Measurements from ENCODE around the gene BRPF1.
A peak's percentile ranks its signal among the peaks of the same experiment; 100 is the strongest.

BRPF1 gene

DNA sequence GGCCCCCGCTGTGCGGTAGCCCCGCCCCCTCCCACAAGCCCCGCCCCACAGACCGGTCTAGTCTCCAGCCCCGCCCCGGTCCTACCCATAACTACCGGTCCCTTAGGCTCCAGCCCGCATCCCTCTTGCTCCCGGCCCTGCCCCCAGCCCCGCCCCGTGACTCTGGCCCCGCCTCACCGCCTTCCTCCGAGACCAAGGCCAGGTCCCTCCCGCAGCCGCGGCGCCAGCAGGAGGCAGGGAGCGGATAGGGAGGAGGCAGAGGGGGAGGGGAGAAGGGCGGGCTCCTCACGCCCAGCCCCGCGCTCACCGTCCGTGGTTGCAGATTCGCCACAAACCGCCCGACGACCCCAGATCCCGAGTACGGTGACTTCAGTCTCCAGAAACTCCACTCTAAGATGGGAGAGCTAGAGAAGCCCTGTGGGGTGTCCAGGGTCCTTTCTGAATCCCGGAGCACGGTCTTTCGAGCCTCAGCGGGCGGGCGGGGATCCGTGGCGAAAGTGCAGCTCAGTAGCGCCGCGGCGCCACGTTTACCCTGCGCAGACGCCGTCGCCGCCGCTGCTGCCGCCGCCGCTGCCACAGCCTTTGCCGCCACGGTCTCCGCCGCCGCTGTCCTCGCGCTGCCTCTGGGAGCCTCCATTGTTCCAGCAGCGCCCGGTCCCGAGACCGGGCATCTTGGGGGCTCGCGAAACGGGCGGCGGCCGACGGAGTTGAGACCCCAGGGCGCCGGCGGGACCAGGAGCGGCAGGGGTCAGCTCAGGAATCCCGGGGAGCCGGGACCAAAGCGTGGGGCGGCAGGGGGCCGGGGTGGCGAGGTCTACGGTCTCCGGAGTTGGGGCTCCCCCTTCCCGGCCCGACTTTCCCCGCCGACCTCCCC, at the start of gene BRPF1:
TSS of gene BRPF1 (plus strand) at position 530 of the 874 bp plus-strand sequence. CDS start 2,406 bp downstream, outside the sequence.
- DNase-seq (ENCODE audit: low spot score): peak; percentile 99

DNA sequence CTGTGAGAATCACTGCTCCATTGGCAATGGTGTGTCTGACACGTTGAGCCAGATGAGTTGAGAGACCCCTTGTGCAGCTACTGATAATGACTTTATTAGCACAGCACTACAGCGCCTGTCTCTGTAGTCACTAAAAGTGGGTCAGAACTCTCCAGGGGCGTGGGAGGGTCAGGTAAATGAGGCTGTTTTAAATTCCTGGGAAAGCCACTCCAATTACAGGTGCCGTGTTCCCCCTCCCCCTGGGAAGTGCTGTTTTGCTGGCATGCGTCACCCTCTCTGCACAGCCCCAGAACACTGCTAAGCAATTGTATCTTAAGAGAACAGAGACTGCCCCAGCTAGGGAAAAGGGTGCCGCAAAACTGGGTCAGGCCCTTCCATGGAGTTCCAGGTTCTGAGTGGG, 49.4 kb upstream of the BRPF1 start:
- DNase-seq (ENCODE audit: low spot score): no peak

DNA sequence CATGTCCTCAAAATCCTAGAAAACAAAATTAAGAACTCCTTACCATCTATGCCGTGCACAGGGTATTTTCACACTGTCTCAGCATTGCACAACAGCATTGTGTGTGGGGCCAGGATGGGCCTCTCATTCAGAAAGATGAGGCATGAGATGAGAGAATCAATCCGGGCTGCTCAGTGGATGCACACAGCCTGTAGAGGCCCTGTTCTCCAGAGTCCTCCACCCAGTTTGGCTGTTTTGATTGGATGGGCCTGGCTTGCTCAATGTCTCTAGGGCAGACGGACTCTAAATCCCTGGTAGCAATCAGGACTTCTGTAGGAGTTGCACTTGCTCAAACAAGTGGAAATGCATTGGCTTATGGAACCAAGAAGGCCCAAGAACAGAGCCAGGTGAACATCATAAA, 48.1 kb upstream of the BRPF1 start:
- DNase-seq (ENCODE audit: low spot score): no peak

DNA sequence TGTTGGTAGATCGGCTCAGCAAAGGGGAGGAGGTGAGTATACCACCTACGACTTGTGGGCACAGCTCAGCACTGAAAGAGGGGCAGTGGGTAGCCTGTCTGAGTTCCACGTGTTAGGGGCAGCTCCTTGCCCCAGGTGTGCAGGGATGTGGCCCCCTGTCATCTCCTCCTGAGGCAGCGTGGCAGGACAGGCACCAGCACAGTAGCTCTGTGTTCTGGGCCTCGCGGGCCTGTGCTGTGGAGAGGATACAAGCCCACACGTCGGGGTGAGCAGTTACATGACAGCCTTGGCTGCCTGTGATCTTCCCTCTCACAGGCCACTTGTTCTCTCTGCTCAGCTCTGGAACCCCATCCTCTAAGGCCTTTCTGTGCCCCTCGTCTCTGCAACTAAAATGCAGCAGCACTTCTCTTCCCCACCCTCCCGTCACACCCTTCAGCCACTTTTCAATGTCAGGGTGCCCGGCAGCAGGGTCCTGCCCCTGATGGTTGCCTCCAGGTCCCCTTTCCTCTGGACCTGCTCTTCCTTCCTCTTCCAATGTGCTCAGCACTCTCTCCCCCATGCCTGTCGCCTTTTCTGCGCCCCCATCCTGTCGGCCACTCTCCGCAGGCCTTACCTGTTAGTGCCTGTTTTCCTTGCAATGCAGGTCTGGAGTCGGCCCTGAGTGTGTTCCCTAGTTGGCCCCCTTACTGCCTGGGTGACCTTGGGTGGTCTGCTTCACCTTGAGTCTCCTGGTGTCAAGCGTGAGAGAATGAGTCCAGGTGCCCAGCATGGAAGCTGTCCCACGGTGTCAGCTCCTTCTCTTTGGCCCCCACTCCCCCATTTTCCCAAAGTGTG, 46.1 kb upstream of the BRPF1 start:
- no peak for DNase-seq (ENCODE audit: low spot score)

- DNase-seq (ENCODE audit: low spot score): no peak
Measured at GRCh38 chr3:9686050-9686550, 45.4 kb upstream of the BRPF1 start.

DNA sequence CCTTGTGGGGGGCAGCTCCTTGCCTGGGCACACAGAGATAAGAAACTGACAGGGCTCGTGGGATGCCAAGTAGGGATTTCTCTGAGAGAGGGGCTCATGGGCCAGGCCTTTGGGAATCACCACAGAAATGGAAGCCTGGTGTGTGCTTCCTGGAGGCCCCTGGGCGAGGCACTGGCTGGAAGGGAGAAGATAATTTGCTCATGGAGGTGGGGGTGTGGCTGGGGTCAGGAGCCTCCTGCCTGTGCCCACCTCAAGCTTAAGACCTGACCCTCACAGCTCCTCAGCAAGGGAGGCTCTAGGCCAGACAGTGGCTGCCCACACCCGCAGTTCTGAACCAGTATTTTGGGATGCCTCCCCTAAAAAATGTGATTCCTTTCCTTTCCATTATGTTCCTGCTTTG, 44.8 kb upstream of the BRPF1 start:
- no peak for DNase-seq (ENCODE audit: low spot score)

- no peak for DNase-seq (ENCODE audit: low spot score)
Measured at GRCh38 chr3:9687514-9687913, 44.0 kb upstream of the BRPF1 start.

DNA sequence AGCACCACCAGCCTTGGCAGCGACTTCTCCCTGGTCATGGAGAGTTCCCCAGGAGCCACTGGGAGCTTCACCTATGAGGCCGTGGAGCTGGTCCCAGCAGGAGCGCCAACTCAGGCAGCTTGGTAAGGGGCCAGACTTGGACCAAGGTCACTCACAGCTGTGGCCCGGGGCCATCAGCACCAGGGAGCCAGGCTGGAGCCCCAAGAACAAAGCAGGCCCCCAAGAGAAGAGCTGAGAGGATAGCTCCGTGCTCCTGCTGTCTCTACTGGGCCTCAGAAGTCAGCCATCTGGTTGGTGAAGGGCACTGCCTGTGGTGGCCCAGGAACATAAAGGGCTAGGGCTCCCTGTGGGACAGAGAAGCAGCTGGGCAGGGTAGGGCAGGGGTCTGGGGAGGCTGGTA, 42.6 kb upstream of the BRPF1 start:
- no peak for DNase-seq (ENCODE audit: low spot score)

DNA sequence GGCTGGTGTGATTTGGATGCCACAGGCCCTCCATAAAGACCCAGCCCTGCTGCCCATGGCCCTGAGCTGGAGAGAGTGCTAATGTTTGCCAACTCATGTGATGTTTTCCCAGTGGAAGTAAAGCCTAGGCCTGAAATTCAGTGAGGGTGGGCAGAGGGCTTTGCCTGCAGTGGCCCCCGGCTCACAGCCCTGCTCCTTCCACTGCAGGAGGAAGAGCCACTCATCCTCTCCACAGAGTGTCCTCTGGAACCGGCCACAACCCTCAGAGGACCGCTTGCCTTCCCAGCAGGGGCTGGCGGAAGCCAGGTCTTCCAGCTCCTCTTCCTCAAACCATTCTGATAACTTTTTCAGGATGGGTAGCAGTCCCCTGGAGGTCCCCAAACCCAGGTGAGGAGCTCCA, 41.8 kb upstream of the BRPF1 start:
- DNase-seq (ENCODE audit: low spot score): no peak

DNA sequence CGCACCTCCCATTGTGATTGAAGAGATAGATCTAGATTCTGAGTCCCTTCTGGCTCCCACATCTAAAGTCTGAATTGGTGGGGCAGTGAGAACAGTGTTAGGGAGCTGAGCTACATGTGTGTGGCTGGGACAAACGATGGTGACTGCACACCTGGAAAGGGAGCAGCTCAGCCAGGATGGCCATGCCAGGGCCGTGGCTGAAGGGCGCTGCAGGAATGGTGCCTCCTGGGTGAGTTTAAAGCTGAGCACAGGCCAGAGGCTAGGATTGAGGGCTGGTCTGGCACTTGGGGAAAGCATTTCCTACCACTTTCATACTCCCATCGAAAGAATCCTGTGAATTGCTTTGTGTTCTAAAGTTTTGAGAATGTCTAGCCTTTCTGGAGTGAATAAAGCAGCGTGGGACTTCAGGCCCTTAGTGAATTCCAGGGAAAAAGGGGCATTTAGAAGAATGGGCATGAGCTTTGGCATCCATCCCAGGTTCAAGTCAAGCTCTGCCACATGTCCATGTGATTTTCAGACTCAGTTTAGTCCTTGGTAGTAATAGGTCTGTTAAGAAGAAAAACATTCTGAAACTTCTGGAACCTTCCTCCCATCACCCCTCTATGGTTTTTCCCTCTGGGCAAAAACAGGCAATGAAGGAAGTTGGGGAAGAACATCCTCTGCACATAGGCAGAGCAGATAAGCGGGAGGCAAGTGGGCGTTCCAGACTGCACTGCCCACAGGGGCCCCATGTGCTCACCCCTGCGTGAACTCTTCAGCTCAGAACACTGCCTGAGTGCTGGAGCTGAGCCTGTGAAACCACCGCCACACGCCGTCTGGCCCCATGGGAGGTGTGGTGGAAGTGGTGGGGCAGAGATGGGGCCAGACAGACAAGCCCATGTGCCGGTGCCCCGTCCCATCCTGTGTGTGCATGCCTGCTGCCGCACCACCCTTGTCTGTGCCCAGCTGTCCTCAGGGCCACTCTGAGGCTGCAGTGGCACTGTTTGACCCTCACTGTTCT, 40.8 kb upstream of the BRPF1 start:
- peak; percentile 81 for DNase-seq (ENCODE audit: low spot score)

DNA sequence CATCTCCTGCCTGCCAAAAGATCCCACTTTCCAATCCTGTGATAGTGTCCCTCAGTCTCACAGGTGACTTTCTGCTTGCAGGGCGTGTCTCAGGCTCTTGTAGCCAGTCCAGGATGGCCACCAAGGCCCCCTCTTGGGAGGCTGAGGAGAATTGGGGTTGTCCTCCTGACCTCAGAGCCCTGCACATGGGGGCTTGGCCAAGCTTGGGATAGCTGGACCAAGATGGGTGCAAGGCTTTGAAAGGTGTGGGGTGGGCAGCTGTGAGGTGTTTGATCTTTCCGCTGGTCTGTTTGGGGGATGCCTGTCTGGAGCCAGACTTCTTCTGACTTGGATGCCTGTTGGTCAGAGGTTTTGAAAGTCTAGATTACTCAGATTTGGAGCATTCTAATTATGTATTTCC, 39.9 kb upstream of the BRPF1 start:
- DNase-seq (ENCODE audit: low spot score): no peak

- DNase-seq (ENCODE audit: low spot score): no peak
Measured at GRCh38 chr3:9692416-9692815, 39.1 kb upstream of the BRPF1 start.

GRCh38 chr3:9695345-9695744, 36.2 kb upstream of the BRPF1 start:
- DNase-seq (ENCODE audit: low spot score): no peak

DNA sequence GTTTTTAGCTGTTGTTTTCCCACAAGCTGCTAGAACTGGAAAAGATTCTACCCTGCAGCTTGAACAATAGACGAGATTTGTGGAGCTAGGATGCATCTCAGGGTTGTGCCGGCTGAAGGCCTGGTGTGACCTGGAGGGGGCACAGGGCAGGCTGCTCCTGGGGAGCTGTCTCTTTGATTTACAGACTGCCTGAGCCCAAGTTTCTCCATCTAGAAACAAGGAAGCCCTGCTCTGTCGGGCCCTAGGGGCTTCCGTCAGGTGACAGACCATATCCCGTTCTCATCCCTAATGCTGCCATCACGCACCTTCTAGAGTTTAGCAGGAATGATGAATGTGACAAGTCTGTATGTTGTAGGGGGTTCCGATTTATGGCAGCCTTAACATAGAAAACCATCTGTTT, 35.8 kb upstream of the BRPF1 start:
- DNase-seq (ENCODE audit: low spot score): no peak

GRCh38 chr3:9696480-9697220, 34.9 kb upstream of the BRPF1 start:
- DNase-seq (ENCODE audit: low spot score): no peak

GRCh38 chr3:9697892-9698291, 33.6 kb upstream of the BRPF1 start:
- no peak for DNase-seq (ENCODE audit: low spot score)

- no peak for DNase-seq (ENCODE audit: low spot score)
Measured at GRCh38 chr3:9698293-9698692, 33.2 kb upstream of the BRPF1 start.

DNA sequence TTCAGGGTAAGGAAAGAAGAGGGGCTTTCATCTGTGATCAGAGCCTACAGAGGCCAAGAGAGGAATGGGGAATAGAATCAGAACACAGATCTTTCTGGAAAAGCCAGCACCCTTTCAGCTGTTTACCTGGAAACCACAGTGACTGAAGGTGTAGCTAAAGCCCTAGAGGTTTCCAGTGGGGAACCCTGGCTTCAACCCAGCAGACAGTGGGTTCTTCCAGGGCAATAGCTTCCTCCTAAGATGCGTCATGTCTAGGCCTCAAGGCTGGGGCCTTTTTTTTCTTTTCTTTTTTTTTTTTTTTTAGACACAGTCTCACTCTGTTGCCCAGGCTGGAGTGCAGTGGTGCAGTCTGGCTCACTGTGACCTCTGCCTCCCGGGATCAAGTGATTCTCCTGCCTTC, 31.0 kb upstream of the BRPF1 start:
- DNase-seq (ENCODE audit: low spot score): no peak

- no peak for DNase-seq (ENCODE audit: low spot score)
Measured at GRCh38 chr3:9701006-9701405, 30.5 kb upstream of the BRPF1 start.

DNA sequence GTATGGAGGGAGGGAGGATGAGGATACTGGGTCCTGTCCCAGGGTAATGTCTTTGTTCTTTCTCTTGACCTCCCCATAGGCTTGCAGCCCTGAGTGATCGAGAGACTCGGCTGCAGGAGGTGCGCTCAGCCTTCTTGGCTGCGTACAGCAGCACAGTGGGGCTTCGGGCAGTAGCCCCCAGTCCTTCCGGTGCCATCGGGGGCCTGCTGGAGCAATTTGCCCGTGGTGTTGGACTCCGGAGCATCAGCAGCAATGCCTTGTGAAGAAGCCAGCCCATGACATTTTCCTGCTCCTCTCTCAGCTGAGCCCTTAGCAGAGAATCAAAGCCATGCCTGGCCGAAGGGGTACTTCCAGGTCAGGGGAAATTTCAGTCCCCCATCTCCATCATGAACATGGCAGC, 29.8 kb upstream of the BRPF1 start:
- DNase-seq (ENCODE audit: low spot score): no peak

DNA sequence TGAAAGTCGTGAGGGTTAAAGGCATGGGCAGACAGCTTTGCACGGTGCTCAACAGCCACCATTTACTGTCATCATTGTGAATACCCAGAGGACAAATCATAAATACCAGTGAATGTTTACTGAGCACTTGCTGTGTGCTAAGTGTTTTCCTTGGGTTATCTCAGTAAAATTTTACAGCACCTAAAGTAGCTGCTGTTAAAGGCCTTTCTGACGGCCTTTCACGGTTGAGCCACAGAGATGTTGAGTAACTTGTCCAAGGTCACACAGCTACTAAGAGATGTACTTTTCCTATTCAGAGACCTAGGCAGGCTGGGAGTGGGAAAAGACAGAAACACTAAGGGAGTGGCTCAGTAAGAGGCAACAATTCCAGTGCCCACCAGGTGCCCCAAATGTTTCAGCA, 28.3 kb upstream of the BRPF1 start:
- DNase-seq (ENCODE audit: low spot score): no peak
